Measurements from ENCODE around the gene AMY1B. TPM values are rescaled to one million over a fixed set of nuclear protein-coding genes. Genes with fewer than 3 reads are reported as not detected.
"Not testable (repeated sequence)": the region's sequence is repeated elsewhere in the genome, so short reads cannot be mapped to it uniquely, and the experiment has no call there.

The AMY1B gene
- total RNA-seq, 3 donors from 2014 or later (not counting 1 experiment from before 2014, with no cell fraction given) = not detected

- intact Hi-C loops (cut with micrococcal nuclease); ATAC-seq; H3K27me3 Mint-ChIP-seq (ENCODE audit: low read depth in 2 of 2); H3K4me3 ChIP-seq (ENCODE audit: low read length); H3K36me3 ChIP-seq (ENCODE audit: control insufficient read depth, insufficient read depth, low read length); H3K9me3 ChIP-seq (ENCODE audit: control insufficient read depth, insufficient read depth, low read length); H3K4me1 ChIP-seq (ENCODE audit: control insufficient read depth, insufficient read depth, low read length); H3K4me3 Mint-ChIP-seq; H3K27me3 ChIP-seq (ENCODE audit: control insufficient read depth, insufficient read depth, low read length); H3K27ac ChIP-seq (ENCODE audit: low read length); H3K27ac Mint-ChIP-seq; H3K9me3 Mint-ChIP-seq; DNase-seq; H3K36me3 Mint-ChIP-seq; H3K4me1 Mint-ChIP-seq: not testable (repeated sequence)
- WGBS (ENCODE audit: insufficient coverage) = no CpG with 5 or more reads among the region's 3 CpGs
These were observed 45.7 kb downstream of the AMY1B start for GRCh38 chr1:103650305-103650704.

GRCh38 chr1:103643908-103644307 is 52.1 kb downstream of the AMY1B start:
- H3K36me3 ChIP-seq (ENCODE audit: control insufficient read depth, insufficient read depth, low read length); H3K36me3 Mint-ChIP-seq; H3K4me1 ChIP-seq (ENCODE audit: control insufficient read depth, insufficient read depth, low read length); H3K9me3 Mint-ChIP-seq; H3K4me3 Mint-ChIP-seq; H3K27ac ChIP-seq (ENCODE audit: low read length); H3K27me3 Mint-ChIP-seq (ENCODE audit: low read depth in 2 of 2); H3K9me3 ChIP-seq (ENCODE audit: control insufficient read depth, insufficient read depth, low read length); ATAC-seq; H3K4me1 Mint-ChIP-seq; H3K27me3 ChIP-seq (ENCODE audit: control insufficient read depth, insufficient read depth, low read length); DNase-seq; H3K27ac Mint-ChIP-seq; H3K4me3 ChIP-seq (ENCODE audit: low read length); intact Hi-C loops (cut with micrococcal nuclease): not testable (repeated sequence)
- no CpG with 5 or more reads among the region's 3 CpGs for WGBS (ENCODE audit: insufficient coverage)

GRCh38 chr1:103641194-103641593 is 54.8 kb downstream of the AMY1B start:
- H3K9me3 ChIP-seq (ENCODE audit: control insufficient read depth, insufficient read depth, low read length); H3K4me1 Mint-ChIP-seq; H3K4me3 Mint-ChIP-seq; intact Hi-C loops (cut with micrococcal nuclease); H3K27ac Mint-ChIP-seq; H3K9me3 Mint-ChIP-seq; DNase-seq; H3K4me3 ChIP-seq (ENCODE audit: low read length); H3K36me3 ChIP-seq (ENCODE audit: control insufficient read depth, insufficient read depth, low read length); H3K4me1 ChIP-seq (ENCODE audit: control insufficient read depth, insufficient read depth, low read length); H3K36me3 Mint-ChIP-seq; H3K27ac ChIP-seq (ENCODE audit: low read length); H3K27me3 ChIP-seq (ENCODE audit: control insufficient read depth, insufficient read depth, low read length); ATAC-seq; H3K27me3 Mint-ChIP-seq (ENCODE audit: low read depth in 2 of 2): not testable (repeated sequence)
- WGBS (ENCODE audit: insufficient coverage) = no CpG with 5 or more reads among the region's 3 CpGs

Other genes with a start within 250 kb of the AMY1B start
- gene RNPC3, start 170.5 kb downstream of the AMY1B start, total RNA-seq = 10 to 100 TPM; 42.9 to 56.7 (median 44.8) TPM
- gene AMY2B, start 124.6 kb downstream of the AMY1B start, total RNA-seq = 10 to 100 TPM; 30.9 to 37.5 (median 31.7) TPM
- gene AMY2A, start 78.8 kb downstream of the AMY1B start, total RNA-seq = under 1 TPM in 1 of 3 donors, not detected in 2; 0.29 TPM
- gene AMY1A, start 40.5 kb downstream of the AMY1B start, total RNA-seq = not detected
- not detected for gene AMY1C, start 53.7 kb upstream of the AMY1B start, total RNA-seq

Measured in natural killer cell (primary cell).